Measurements from ENCODE around the gene SPPL3.
"Not testable (repeated sequence)": the region's sequence is repeated elsewhere in the genome, so short reads cannot be mapped to it uniquely, and the experiment has no call there.

Gene SPPL3

GRCh38 chr12:120793357-120793756, 110.8 kb downstream of the SPPL3 start:
- Histone ChIP-seq H3K9ac (ENCODE audit: low read length) (no peak overlapping the region), H3K27me3 (replicated peaks; ENCODE audit: control insufficient read depth, insufficient read depth, low read length) (no peaks in the 10 kb centered on the region), H3K36me3 (ENCODE audit: control insufficient read depth, insufficient read depth, low read length, severe bottlenecking) (no peaks in the 10 kb centered on the region), H3K4me1 (ENCODE audit: control insufficient read depth, insufficient read depth, low read length) (peaks cover 8% of the 10 kb centered on the region), H3K9me3 (ENCODE audit: control insufficient read depth, low read length) (peaks cover 28% of the 10 kb centered on the region), H3K4me3 (ENCODE audit: low read length) (no peak overlapping the region)
- no peak for DNase-seq (ENCODE audit: low read depth)

- peaks cover 28% of the 10 kb centered on the region for H3K9me3 ChIP-seq (ENCODE audit: control insufficient read depth, low read length)
- H3K4me1 ChIP-seq (ENCODE audit: control insufficient read depth, insufficient read depth, low read length); H3K4me3 ChIP-seq (ENCODE audit: low read length); H3K9ac ChIP-seq (ENCODE audit: low read length); H3K27me3 ChIP-seq (replicated peaks; ENCODE audit: control insufficient read depth, insufficient read depth, low read length); H3K36me3 ChIP-seq (ENCODE audit: control insufficient read depth, insufficient read depth, low read length, severe bottlenecking); DNase-seq (ENCODE audit: low read depth): not testable (repeated sequence)
These were observed 111.7 kb downstream of the SPPL3 start for GRCh38 chr12:120792456-120792855.

- Histone ChIP-seq H3K36me3 (ENCODE audit: control insufficient read depth, insufficient read depth, low read length, severe bottlenecking) (no peaks in the 10 kb centered on the region), H3K9me3 (ENCODE audit: control insufficient read depth, low read length) (peaks cover 28% of the 10 kb centered on the region), H3K4me3 (ENCODE audit: low read length) (no peak overlapping the region)
These were observed 112.4 kb downstream of the SPPL3 start for GRCh38 chr12:120791669-120792176.

GRCh38 chr12:120790114-120790513, 114.0 kb downstream of the SPPL3 start:
- Histone ChIP-seq H3K36me3 (ENCODE audit: control insufficient read depth, insufficient read depth, low read length, severe bottlenecking) (no peaks in the 10 kb centered on the region), H3K4me1 (ENCODE audit: control insufficient read depth, insufficient read depth, low read length) (peaks cover 8% of the 10 kb centered on the region), H3K4me3 (ENCODE audit: low read length) (no peak overlapping the region), H3K9me3 (ENCODE audit: control insufficient read depth, low read length) (peaks cover 14% of the 10 kb centered on the region), H3K27me3 (replicated peaks; ENCODE audit: control insufficient read depth, insufficient read depth, low read length) (no peaks in the 10 kb centered on the region), H3K9ac (ENCODE audit: low read length) (no peak overlapping the region)
- DNase-seq (ENCODE audit: low read depth): no peak

More at GRCh38 chr12:120791669-120792176, 112.4 kb downstream of the SPPL3 start:
- Histone ChIP-seq H3K4me1 (ENCODE audit: control insufficient read depth, insufficient read depth, low read length) (peaks cover 8% of the 10 kb centered on the region), H3K9ac (ENCODE audit: low read length) (no peak overlapping the region), H3K27me3 (replicated peaks; ENCODE audit: control insufficient read depth, insufficient read depth, low read length) (no peaks in the 10 kb centered on the region)
- DNase-seq (ENCODE audit: low read depth): no peak

GRCh38 chr12:120787889-120788288, 116.3 kb downstream of the SPPL3 start:
- H3K4me1 ChIP-seq (ENCODE audit: control insufficient read depth, insufficient read depth, low read length): peaks cover 8% of the 10 kb centered on the region
- no peaks in the 10 kb centered on the region for H3K27me3 ChIP-seq (replicated peaks; ENCODE audit: control insufficient read depth, insufficient read depth, low read length)
- H3K36me3 ChIP-seq (ENCODE audit: control insufficient read depth, insufficient read depth, low read length, severe bottlenecking): peaks cover 13% of the 10 kb centered on the region
- H3K9me3 ChIP-seq (ENCODE audit: control insufficient read depth, low read length): no peaks in the 10 kb centered on the region
- DNase-seq (ENCODE audit: low read depth): no peak
- no peak overlapping the region for H3K4me3 ChIP-seq (ENCODE audit: low read length)
- no peak overlapping the region for H3K9ac ChIP-seq (ENCODE audit: low read length)

- no peak overlapping the region for H3K9ac ChIP-seq (ENCODE audit: low read length)
- no peaks in the 10 kb centered on the region for H3K9me3 ChIP-seq (ENCODE audit: control insufficient read depth, low read length)
- no peak for DNase-seq (ENCODE audit: low read depth)
- peaks cover 28% of the 10 kb centered on the region for H3K36me3 ChIP-seq (ENCODE audit: control insufficient read depth, insufficient read depth, low read length, severe bottlenecking)
- H3K4me1 ChIP-seq (ENCODE audit: control insufficient read depth, insufficient read depth, low read length): no peaks in the 10 kb centered on the region
- no peak overlapping the region for H3K4me3 ChIP-seq (ENCODE audit: low read length)
- no peaks in the 10 kb centered on the region for H3K27me3 ChIP-seq (replicated peaks; ENCODE audit: control insufficient read depth, insufficient read depth, low read length)
These were observed 119.4 kb downstream of the SPPL3 start for GRCh38 chr12:120784804-120785203.

GRCh38 chr12:120783197-120783596, 121.0 kb downstream of the SPPL3 start:
- Histone ChIP-seq H3K9me3 (ENCODE audit: control insufficient read depth, low read length) (no peaks in the 10 kb centered on the region), H3K9ac (ENCODE audit: low read length) (no peak overlapping the region), H3K4me3 (ENCODE audit: low read length) (no peak overlapping the region), H3K4me1 (ENCODE audit: control insufficient read depth, insufficient read depth, low read length) (no peaks in the 10 kb centered on the region), H3K27me3 (replicated peaks; ENCODE audit: control insufficient read depth, insufficient read depth, low read length) (no peaks in the 10 kb centered on the region), H3K36me3 (ENCODE audit: control insufficient read depth, insufficient read depth, low read length, severe bottlenecking) (peaks cover 35% of the 10 kb centered on the region)
- DNase-seq (ENCODE audit: low read depth): peak; percentile 54

- no peaks in the 10 kb centered on the region for H3K27me3 ChIP-seq (replicated peaks; ENCODE audit: control insufficient read depth, insufficient read depth, low read length)
These were observed 128.2 kb downstream of the SPPL3 start for GRCh38 chr12:120775862-120776552.

GRCh38 chr12:120774169-120774916, 129.8 kb downstream of the SPPL3 start:
- H3K9ac ChIP-seq (ENCODE audit: low read length): no peak overlapping the region
- DNase-seq (ENCODE audit: low read depth): no peak
- no peaks in the 10 kb centered on the region for H3K27me3 ChIP-seq (replicated peaks; ENCODE audit: control insufficient read depth, insufficient read depth, low read length)
- H3K4me1 ChIP-seq (ENCODE audit: control insufficient read depth, insufficient read depth, low read length): peaks cover 9% of the 10 kb centered on the region
- H3K4me3 ChIP-seq (ENCODE audit: low read length): no peak overlapping the region
- peaks cover 13% of the 10 kb centered on the region for H3K36me3 ChIP-seq (ENCODE audit: control insufficient read depth, insufficient read depth, low read length, severe bottlenecking)
- no peaks in the 10 kb centered on the region for H3K9me3 ChIP-seq (ENCODE audit: control insufficient read depth, low read length)

More at GRCh38 chr12:120775862-120776552, 128.2 kb downstream of the SPPL3 start:
- no peak overlapping the region for H3K4me3 ChIP-seq (ENCODE audit: low read length)
- H3K4me1 ChIP-seq (ENCODE audit: control insufficient read depth, insufficient read depth, low read length): peaks cover 9% of the 10 kb centered on the region
- H3K36me3 ChIP-seq (ENCODE audit: control insufficient read depth, insufficient read depth, low read length, severe bottlenecking): peaks cover 14% of the 10 kb centered on the region
- peak; percentile 28 for DNase-seq (ENCODE audit: low read depth)
- H3K9ac ChIP-seq (ENCODE audit: low read length): no peak overlapping the region
- no peaks in the 10 kb centered on the region for H3K9me3 ChIP-seq (ENCODE audit: control insufficient read depth, low read length)

GRCh38 chr12:120771097-120771496, 133.1 kb downstream of the SPPL3 start:
- H3K4me1 ChIP-seq (ENCODE audit: control insufficient read depth, insufficient read depth, low read length): peaks cover 8% of the 10 kb centered on the region
- H3K36me3 ChIP-seq (ENCODE audit: control insufficient read depth, insufficient read depth, low read length, severe bottlenecking): peaks cover 36% of the 10 kb centered on the region
- DNase-seq (ENCODE audit: low read depth): no peak
- no peaks in the 10 kb centered on the region for H3K9me3 ChIP-seq (ENCODE audit: control insufficient read depth, low read length)
- H3K4me3 ChIP-seq (ENCODE audit: low read length): no peak overlapping the region
- no peaks in the 10 kb centered on the region for H3K27me3 ChIP-seq (replicated peaks; ENCODE audit: control insufficient read depth, insufficient read depth, low read length)
- H3K9ac ChIP-seq (ENCODE audit: low read length): no peak overlapping the region
